C4-2B (cell line): ENCODE results near the gene AHCYL2.
"Not testable (repeated sequence)": the region's sequence is repeated elsewhere in the genome, so short reads cannot be mapped to it uniquely, and the experiment has no call there.

Experiments used
- H3K27ac ChIP-seq: fragments of 450-650 bp; 2 replicates; pipeline ENCODE4 v1.5.1; 2017
- CTCF ChIP-seq: fragments of 450-650 bp; conservative IDR thresholded peaks from 2 replicates; pipeline ENCODE4 v1.5.1; 2017; ENCODE audit warnings: mild to moderate bottlenecking
- ZFX ChIP-seq: fragments of 450-650 bp; IDR thresholded peaks from 2 replicates; pipeline ENCODE4 v1.6.1; 2017

AHCYL2 gene

GRCh38 chr7:129240119-129240820 lies 15.4 kb downstream of the AHCYL2 start:
- no peak overlapping the region for H3K27ac ChIP-seq
- TF ChIP-seq ZFX (no peak), CTCF (no peak)

- TF ChIP-seq ZFX = no peak
- TF ChIP-seq CTCF = no peak
- no peak overlapping the region for H3K27ac ChIP-seq
Observed at GRCh38 chr7:129244220-129244619, 19.4 kb downstream of the AHCYL2 start.

- TF ChIP-seq ZFX (no peak), CTCF (no peak)
- no peak overlapping the region for H3K27ac ChIP-seq
Observed at GRCh38 chr7:129245533-129245932, 20.7 kb downstream of the AHCYL2 start.

- TF ChIP-seq ZFX = no peak
- no peak for TF ChIP-seq CTCF
- no peak overlapping the region for H3K27ac ChIP-seq
Observed at GRCh38 chr7:129247087-129247486, 22.3 kb downstream of the AHCYL2 start.

GRCh38 chr7:129252128-129252527 lies 27.3 kb downstream of the AHCYL2 start:
- TF ChIP-seq CTCF (no peak), ZFX (no peak)
- no peak overlapping the region for H3K27ac ChIP-seq

GRCh38 chr7:129252603-129253002 lies 27.8 kb downstream of the AHCYL2 start:
- H3K27ac ChIP-seq = not testable (repeated sequence)

GRCh38 chr7:129255800-129256199 lies 31.0 kb downstream of the AHCYL2 start:
- TF ChIP-seq CTCF (no peak), ZFX (no peak)
- H3K27ac ChIP-seq = no peak overlapping the region; the same call in 1 of the 2 replicates

GRCh38 chr7:129256221-129256620 lies 31.4 kb downstream of the AHCYL2 start:
- H3K27ac ChIP-seq = no peak overlapping the region
- TF ChIP-seq ZFX (no peak), CTCF (no peak)
